GM12878 (cell line): ENCODE data around the gene SLCO3A1. TPM values are rescaled to one million over a fixed set of nuclear protein-coding genes. Genes with fewer than 3 reads are reported as not detected.

ENCODE experiments used
- ATAC-seq: fragments of 200-7000 bp; cut with Tn5 transposase; 3 replicates; pipeline ENCODE4 v1.9.1; 2020; ENCODE audit warnings: mild to moderate bottlenecking, moderate library complexity
- BruUV-seq: library from RNA; stranded (reverse); fragments of 400-500 nt; replicated peaks from 2 replicates; lab custom pipeline; 2021; lab: Mats Ljungman, UMichigan
- CTCF ChIA-PET: fragments of 300-600 bp; sonication (Branson Sonifier 250); formaldehyde crosslinking; extraction: SDS; loops from one replicate; lab custom pipeline; 2021; ENCODE audit warnings: inconsistent platforms; lab: Yijun Ruan, JAX
- POLR2A ChIA-PET: fragments of 350-600 bp; formaldehyde crosslinking; extraction: SDS; loops from one replicate; lab custom pipeline; 2021; ENCODE audit warnings: inconsistent platforms; lab: Charles Lee
- RAD21 ChIA-PET: fragments of 300-600 bp; sonication (Branson Sonifier 250); formaldehyde crosslinking; loops from one replicate; lab custom pipeline; 2023; ENCODE audit warnings: antibody characterized with exemption; ENCODE audit not compliant: unreplicated experiment; lab: Charles Lee
- SMC1A ChIA-PET: fragments of 300-600 bp; sonication (Branson Sonifier 250); formaldehyde crosslinking; loops from one replicate; lab custom pipeline; 2023; ENCODE audit not compliant: unreplicated experiment, uncharacterized antibody; lab: Charles Lee
- DNase-seq: peaks from one replicate; pipeline ENCODE4 v3.0.0-alpha.2; 2011; ENCODE audit warnings: low read depth, low spot score
- FAIRE-seq: peaks from 3 replicates; lab custom pipeline; 2011; peaks lifted over from hg19 to GRCh38; lab: Jason Lieb, UNC
- H2AFZ ChIP-seq: 2 replicates; pipeline ENCODE4 v1.6.0; 2011; ENCODE audit warnings: low read depth, low read length, control low read depth; ENCODE audit not compliant: control insufficient read depth
- H3K27ac ChIP-seq: 2 replicates; pipeline ENCODE4 v1.5.1; 2011; ENCODE audit warnings: control low read depth; ENCODE audit not compliant: control insufficient read depth, insufficient read depth
- H3K27me3 ChIP-seq, 2 experiments: replicated peaks in 1 of 2; 2 replicates each; pipeline versions ENCODE4 v1.6.0 to v1.6.1; 2011; ENCODE audit warnings: low read length in 1 of 2; ENCODE audit not compliant: control insufficient read depth in 2 of 2, insufficient read depth in 2 of 2
- H3K36me3 ChIP-seq, 2 experiments: 2 replicates each; pipeline ENCODE4 v1.5.1; 2011; ENCODE audit warnings: low read length in 1 of 2; ENCODE audit not compliant: control insufficient read depth in 2 of 2, insufficient read depth in 2 of 2
- H3K4me1 ChIP-seq: 2 replicates; pipeline ENCODE4 v1.6.1; 2011; ENCODE audit warnings: mild to moderate bottlenecking, low read length, moderate library complexity, mixed read lengths; ENCODE audit not compliant: control insufficient read depth, insufficient read depth
- H3K4me2 ChIP-seq: 2 replicates; pipeline ENCODE4 v1.6.0; 2011; ENCODE audit warnings: control low read depth; ENCODE audit not compliant: control insufficient read depth, insufficient read depth
- H3K4me3 ChIP-seq: fragments of 200-600 bp; sonication (generic); 2 replicates; pipeline ENCODE4 v1.5.1; 2016
- H3K79me2 ChIP-seq: 2 replicates; pipeline ENCODE4 v1.6.0; 2011; ENCODE audit warnings: low read length; ENCODE audit not compliant: control insufficient read depth, insufficient read depth
- H3K9ac ChIP-seq: 2 replicates; pipeline ENCODE4 v1.8.0; 2011; ENCODE audit warnings: low read length, control low read depth, mixed read lengths; ENCODE audit not compliant: control insufficient read depth, insufficient read depth
- H3K9me3 ChIP-seq: replicated peaks from 3 replicates; pipeline ENCODE4 v1.5.1; 2011; ENCODE audit warnings: mild to moderate bottlenecking, low read length; ENCODE audit not compliant: control insufficient read depth, insufficient read depth
- H4K20me1 ChIP-seq: 2 replicates; pipeline ENCODE4 v1.6.0; 2011; ENCODE audit not compliant: control insufficient read depth, insufficient read depth
- BACH1 ChIP-seq: fragments of 450-650 bp; IDR thresholded peaks from 2 replicates; pipeline ENCODE4 v1.6.1; 2017; ENCODE audit warnings: mild to moderate bottlenecking, borderline replicate concordance
- BCL11A ChIP-seq: IDR thresholded peaks from 2 replicates; pipeline ENCODE4 v1.6.1; 2011; ENCODE audit warnings: low read depth, low read length
- CBX5 ChIP-seq: sonication (generic); IDR thresholded peaks from 2 replicates; pipeline ENCODE4 v1.6.1; 2016; ENCODE audit warnings: low read depth, moderate library complexity, mild to moderate bottlenecking, inconsistent platforms
- CREM ChIP-seq: IDR thresholded peaks from 2 replicates; pipeline ENCODE4 v1.6.1; 2014; ENCODE audit warnings: antibody characterized with exemption, low read depth
- ESRRA ChIP-seq: IDR thresholded peaks from 2 replicates; pipeline ENCODE4 v1.6.1; 2012; ENCODE audit warnings: mild to moderate bottlenecking, low read length, improper control_type of control experiment
- LARP7 ChIP-seq: fragments of 450-650 bp; IDR thresholded peaks from 2 replicates; pipeline ENCODE4 v1.6.1; 2017; ENCODE audit warnings: mild to moderate bottlenecking
- NFYB ChIP-seq: IDR thresholded peaks from 2 replicates; pipeline ENCODE4 v1.6.1; 2011; ENCODE audit warnings: low read depth, mild to moderate bottlenecking, low read length, improper control_type of control experiment, moderate library complexity; ENCODE audit not compliant: insufficient read depth
- PML ChIP-seq: IDR thresholded peaks from 2 replicates; pipeline ENCODE4 v1.6.1; 2012; ENCODE audit warnings: low read length, inconsistent platforms
- POU2F2 ChIP-seq: IDR thresholded peaks from 3 replicates; pipeline ENCODE4 v1.6.1; 2011; ENCODE audit warnings: low read depth, mild to moderate bottlenecking, low read length, borderline replicate concordance
- SMAD1 ChIP-seq: fragments of 450-650 bp; IDR thresholded peaks from 2 replicates; pipeline ENCODE4 v1.6.1; 2018; ENCODE audit warnings: mild to moderate bottlenecking, low read depth; ENCODE audit not compliant: partially characterized antibody
- TARDBP ChIP-seq: IDR thresholded peaks from 2 replicates; pipeline ENCODE4 v1.6.1; 2016; ENCODE audit warnings: borderline replicate concordance
- YBX1 ChIP-seq: fragments of 450-650 bp; IDR thresholded peaks from 2 replicates; pipeline ENCODE4 v1.6.1; 2016; ENCODE audit warnings: antibody characterized with exemption
- ZNF207 ChIP-seq: fragments of 450-650 bp; IDR thresholded peaks from 2 replicates; pipeline ENCODE4 v1.6.1; 2014; ENCODE audit warnings: antibody characterized with exemption, mild to moderate bottlenecking, borderline replicate concordance
- ZNF24 ChIP-seq: fragments of 450-650 bp; IDR thresholded peaks from 2 replicates; pipeline ENCODE4 v1.6.1; 2017; ENCODE audit warnings: antibody characterized with exemption, mild to moderate bottlenecking
- WGBS: methylation state at CpG from one replicate; pipeline ENCODE4 v1.1.6; 2016; ENCODE audit warnings: low lambda C conversion rate; ENCODE audit not compliant: insufficient replicate concordance, insufficient coverage; ENCODE audit errors: missing lambda C conversion rate; 5-methylcytosine and 5-hydroxymethylcytosine counted together
- in situ Hi-C: fragments of 300-500 bp; cut with MboI; formaldehyde crosslinking; loops from 9 replicates; pipeline ENCODE4 v1.14.3; 2018; ENCODE audit warnings: mixed read lengths
- intact Hi-C: fragments of 100-400 bp; cut with micrococcal nuclease; formaldehyde crosslinking; loops from one replicate; pipeline ENCODE4 v1.14.2; 2022; ENCODE audit not compliant: unreplicated experiment
- polyA plus RNA-seq, 11 experiments: library from polyadenylated mRNA; depleted of rRNA in 4 of 11; unstranded in 6 of 11; stranded (reverse) in 5 of 11; fragments of >200 nt; fragmentation: Nextera tagmentation in 4 of 11; fragmentation: Illumina TruSeq in 1 of 11; extraction: Ambion mirVana in 4 of 11; extraction: Trizol in 1 of 11; gene quantifications; 1 replicate in 1 of 11; 2 replicates in 10 of 11; pipeline versions ENCODE4 v1.2.1 to v1.2.3, GENCODE V29; 2011 to 2016; ENCODE audit warnings: inconsistent platforms in 2 of 11, missing spikeins in 2 of 11, low read depth in 1 of 11
- total RNA-seq, 4 experiments: library from RNA; depleted of rRNA in 3 of 4; stranded (reverse); fragments of >200 nt in 3 of 4; fragmentation: Illumina TruSeq in 1 of 4; extraction: Trizol in 1 of 4; gene quantifications; 2 replicates each; pipeline versions ENCODE4 v1.2.1 to v1.2.3, GENCODE V29; 2013 to 2021
- TF ChIP-seq, protein P1 (sequence below): IDR thresholded peaks from 2 replicates; pipeline ENCODE4 v1.6.1; 2012; ENCODE audit warnings: mild to moderate bottlenecking, low read depth, low read length
- TF ChIP-seq, protein P2 (sequence below): fragments of 450-650 bp; IDR thresholded peaks from 2 replicates; pipeline ENCODE4 v1.6.1; 2017; ENCODE audit warnings: borderline replicate concordance
- TF ChIP-seq, protein P3 (sequence below), 3 experiments: IDR thresholded peaks in 2 of 3; conservative IDR thresholded peaks in 1 of 3; 2 replicates each; pipeline ENCODE4 v1.5.1; 2011; ENCODE audit warnings: low read depth in 3 of 3, low read length in 3 of 3, mild to moderate bottlenecking in 3 of 3, control low read depth in 2 of 3, moderate library complexity in 2 of 3, inconsistent platforms in 1 of 3, mixed read lengths in 1 of 3; ENCODE audit not compliant: control insufficient read depth in 2 of 3, insufficient read depth in 1 of 3; ENCODE audit errors: extremely low read depth in 1 of 3

Gene SLCO3A1
- total and polyA plus RNA-seq, 10 of the 15 experiments (the other 5 are each of a cell fraction or from before 2014, with no cell fraction given) = 0.05 to 5.9 (median 0.31) TPM

DNA sequence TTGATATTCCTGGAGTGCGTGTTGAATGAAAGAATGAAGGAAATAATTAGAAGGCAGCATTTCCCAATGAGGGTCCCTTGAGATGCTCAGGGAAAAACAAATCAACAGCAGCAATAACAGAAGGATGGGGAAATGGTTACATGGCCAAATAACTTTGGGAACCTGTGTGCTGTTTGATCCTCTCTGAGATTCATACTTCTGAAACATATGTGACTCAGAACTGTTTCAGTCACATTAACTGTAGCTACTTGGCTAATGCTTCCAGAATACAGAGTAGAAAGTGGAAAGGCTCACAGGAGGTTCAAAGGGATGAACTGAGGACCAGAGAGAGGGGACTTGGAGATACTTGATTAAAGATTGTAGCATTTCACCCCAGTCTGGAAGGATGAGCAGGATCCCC, 258.2 kb downstream of the SLCO3A1 start (continued):
- TF ChIP-seq, protein P1, sequence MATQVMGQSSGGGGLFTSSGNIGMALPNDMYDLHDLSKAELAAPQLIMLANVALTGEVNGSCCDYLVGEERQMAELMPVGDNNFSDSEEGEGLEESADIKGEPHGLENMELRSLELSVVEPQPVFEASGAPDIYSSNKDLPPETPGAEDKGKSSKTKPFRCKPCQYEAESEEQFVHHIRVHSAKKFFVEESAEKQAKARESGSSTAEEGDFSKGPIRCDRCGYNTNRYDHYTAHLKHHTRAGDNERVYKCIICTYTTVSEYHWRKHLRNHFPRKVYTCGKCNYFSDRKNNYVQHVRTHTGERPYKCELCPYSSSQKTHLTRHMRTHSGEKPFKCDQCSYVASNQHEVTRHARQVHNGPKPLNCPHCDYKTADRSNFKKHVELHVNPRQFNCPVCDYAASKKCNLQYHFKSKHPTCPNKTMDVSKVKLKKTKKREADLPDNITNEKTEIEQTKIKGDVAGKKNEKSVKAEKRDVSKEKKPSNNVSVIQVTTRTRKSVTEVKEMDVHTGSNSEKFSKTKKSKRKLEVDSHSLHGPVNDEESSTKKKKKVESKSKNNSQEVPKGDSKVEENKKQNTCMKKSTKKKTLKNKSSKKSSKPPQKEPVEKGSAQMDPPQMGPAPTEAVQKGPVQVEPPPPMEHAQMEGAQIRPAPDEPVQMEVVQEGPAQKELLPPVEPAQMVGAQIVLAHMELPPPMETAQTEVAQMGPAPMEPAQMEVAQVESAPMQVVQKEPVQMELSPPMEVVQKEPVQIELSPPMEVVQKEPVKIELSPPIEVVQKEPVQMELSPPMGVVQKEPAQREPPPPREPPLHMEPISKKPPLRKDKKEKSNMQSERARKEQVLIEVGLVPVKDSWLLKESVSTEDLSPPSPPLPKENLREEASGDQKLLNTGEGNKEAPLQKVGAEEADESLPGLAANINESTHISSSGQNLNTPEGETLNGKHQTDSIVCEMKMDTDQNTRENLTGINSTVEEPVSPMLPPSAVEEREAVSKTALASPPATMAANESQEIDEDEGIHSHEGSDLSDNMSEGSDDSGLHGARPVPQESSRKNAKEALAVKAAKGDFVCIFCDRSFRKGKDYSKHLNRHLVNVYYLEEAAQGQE = no peak
- TF ChIP-seq, protein P2, sequence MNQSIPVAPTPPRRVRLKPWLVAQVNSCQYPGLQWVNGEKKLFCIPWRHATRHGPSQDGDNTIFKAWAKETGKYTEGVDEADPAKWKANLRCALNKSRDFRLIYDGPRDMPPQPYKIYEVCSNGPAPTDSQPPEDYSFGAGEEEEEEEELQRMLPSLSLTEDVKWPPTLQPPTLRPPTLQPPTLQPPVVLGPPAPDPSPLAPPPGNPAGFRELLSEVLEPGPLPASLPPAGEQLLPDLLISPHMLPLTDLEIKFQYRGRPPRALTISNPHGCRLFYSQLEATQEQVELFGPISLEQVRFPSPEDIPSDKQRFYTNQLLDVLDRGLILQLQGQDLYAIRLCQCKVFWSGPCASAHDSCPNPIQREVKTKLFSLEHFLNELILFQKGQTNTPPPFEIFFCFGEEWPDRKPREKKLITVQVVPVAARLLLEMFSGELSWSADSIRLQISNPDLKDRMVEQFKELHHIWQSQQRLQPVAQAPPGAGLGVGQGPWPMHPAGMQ = no peak
- no peak for TF ChIP-seq ZNF24

DNA sequence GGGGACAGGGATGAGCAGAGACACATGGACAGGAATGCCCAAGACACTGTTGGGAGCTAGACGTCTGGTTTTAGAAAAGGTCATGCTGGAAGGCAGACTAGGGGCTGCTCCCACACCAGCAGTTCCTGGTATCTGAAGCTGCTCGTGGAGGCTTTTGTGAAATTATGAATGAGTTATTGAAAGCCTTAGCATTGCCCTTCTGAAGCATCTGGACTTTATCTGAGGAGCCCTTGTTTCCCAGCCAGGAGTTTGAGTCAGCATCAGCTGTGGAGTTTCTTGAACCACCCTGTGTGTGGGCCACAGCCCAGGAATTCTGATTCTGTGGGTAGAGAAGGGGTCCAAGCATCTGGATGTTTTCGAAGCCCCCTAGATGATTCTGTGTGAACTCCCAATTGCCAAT, 258.7 kb downstream of the SLCO3A1 start:
- Histone ChIP-seq H3K4me3 (no peak overlapping the region), H3K27me3 (no peaks in the 10 kb centered on the region; a peak in 1 of 4 replicates), H3K9me3 (no peaks in the 10 kb centered on the region), H3K4me2 (no peak overlapping the region), H4K20me1 (no peaks in the 10 kb centered on the region), H3K9ac (no peak overlapping the region), H3K79me2 (no peaks in the 10 kb centered on the region), H2AFZ (no peak overlapping the region), H3K36me3 (no peaks in the 10 kb centered on the region; a peak in 1 of 4 replicates), H3K27ac (no peak overlapping the region), H3K4me1 (no peaks in the 10 kb centered on the region)
- no TSS peak for BruUV-seq
- CTCF ChIA-PET = interaction anchor here (1.6 kb wide), 1 partner anchor 14 kb away, joined by 5 read pairs; no protein-coding TSS in a partner anchor
- in situ Hi-C loops = no loop called here
- POLR2A ChIA-PET = no interaction called here
- no peak for ATAC-seq
- RAD21 ChIA-PET = no interaction called here
- intact Hi-C loops = no loop called here
- no peak for DNase-seq
- WGBS = 2% methylated on average over 3 of the region's 3 CpGs
- no peak for FAIRE-seq
- SMC1A ChIA-PET = no interaction called here
- TF ChIP-seq BCL11A = no peak
- TF ChIP-seq, protein P3, sequence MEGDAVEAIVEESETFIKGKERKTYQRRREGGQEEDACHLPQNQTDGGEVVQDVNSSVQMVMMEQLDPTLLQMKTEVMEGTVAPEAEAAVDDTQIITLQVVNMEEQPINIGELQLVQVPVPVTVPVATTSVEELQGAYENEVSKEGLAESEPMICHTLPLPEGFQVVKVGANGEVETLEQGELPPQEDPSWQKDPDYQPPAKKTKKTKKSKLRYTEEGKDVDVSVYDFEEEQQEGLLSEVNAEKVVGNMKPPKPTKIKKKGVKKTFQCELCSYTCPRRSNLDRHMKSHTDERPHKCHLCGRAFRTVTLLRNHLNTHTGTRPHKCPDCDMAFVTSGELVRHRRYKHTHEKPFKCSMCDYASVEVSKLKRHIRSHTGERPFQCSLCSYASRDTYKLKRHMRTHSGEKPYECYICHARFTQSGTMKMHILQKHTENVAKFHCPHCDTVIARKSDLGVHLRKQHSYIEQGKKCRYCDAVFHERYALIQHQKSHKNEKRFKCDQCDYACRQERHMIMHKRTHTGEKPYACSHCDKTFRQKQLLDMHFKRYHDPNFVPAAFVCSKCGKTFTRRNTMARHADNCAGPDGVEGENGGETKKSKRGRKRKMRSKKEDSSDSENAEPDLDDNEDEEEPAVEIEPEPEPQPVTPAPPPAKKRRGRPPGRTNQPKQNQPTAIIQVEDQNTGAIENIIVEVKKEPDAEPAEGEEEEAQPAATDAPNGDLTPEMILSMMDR (IDR thresholded peaks at IDR 0.05 in 2 of 3, conservative IDR thresholded peaks at IDR 0.05 in 1 of 3; ENCODE audit: control insufficient read depth in 2 of 3, extremely low read depth in 1 of 3, insufficient read depth in 1 of 3, low read depth in 3 of 3, low read length in 3 of 3) = no peak
- no peak for TF ChIP-seq BACH1
- TF ChIP-seq CREM = no peak
- no peak for TF ChIP-seq CBX5
- TF ChIP-seq NFYB = no peak
- no peak for TF ChIP-seq PML
- TF ChIP-seq ESRRA = no peak
- no peak for TF ChIP-seq LARP7
- TF ChIP-seq POU2F2 = no peak
- no peak for TF ChIP-seq TARDBP
- TF ChIP-seq SMAD1 = no peak
- no peak for TF ChIP-seq ZNF207
- no peak for TF ChIP-seq YBX1
